Ishikawa (cell line): ENCODE results near the gene PDIA5.
A peak's percentile ranks its signal among the peaks of the same experiment; 100 is the strongest.

Experiments used
- CEBPB ChIP-seq: IDR thresholded peaks from 2 replicates; pipeline ENCODE4 v1.6.1; 2012
- CREB1 ChIP-seq: IDR thresholded peaks from 2 replicates; pipeline ENCODE4 v1.6.1; 2012; ENCODE audit warnings: low read depth
- EP300 ChIP-seq: IDR thresholded peaks from 2 replicates; pipeline ENCODE4 v1.6.1; 2012; ENCODE audit warnings: borderline replicate concordance
- TAF1 ChIP-seq: IDR thresholded peaks from 2 replicates; pipeline ENCODE4 v1.6.1; 2012; ENCODE audit warnings: low read depth, mild to moderate bottlenecking
- YY1 ChIP-seq: IDR thresholded peaks from 2 replicates; pipeline ENCODE4 v1.6.1; 2012; ENCODE audit warnings: low read depth
- TF ChIP-seq, protein P1 (sequence below): IDR thresholded peaks from 2 replicates; pipeline ENCODE4 v1.6.1; 2012; ENCODE audit warnings: low read depth, mild to moderate bottlenecking

- TF ChIP-seq CREB1 (no peak), CEBPB (no peak), EP300 (no peak), TAF1 (peak; percentile 56; the same call in 1 of the 2 replicates), YY1 (peak; percentile 58)
- TF ChIP-seq, protein P1, sequence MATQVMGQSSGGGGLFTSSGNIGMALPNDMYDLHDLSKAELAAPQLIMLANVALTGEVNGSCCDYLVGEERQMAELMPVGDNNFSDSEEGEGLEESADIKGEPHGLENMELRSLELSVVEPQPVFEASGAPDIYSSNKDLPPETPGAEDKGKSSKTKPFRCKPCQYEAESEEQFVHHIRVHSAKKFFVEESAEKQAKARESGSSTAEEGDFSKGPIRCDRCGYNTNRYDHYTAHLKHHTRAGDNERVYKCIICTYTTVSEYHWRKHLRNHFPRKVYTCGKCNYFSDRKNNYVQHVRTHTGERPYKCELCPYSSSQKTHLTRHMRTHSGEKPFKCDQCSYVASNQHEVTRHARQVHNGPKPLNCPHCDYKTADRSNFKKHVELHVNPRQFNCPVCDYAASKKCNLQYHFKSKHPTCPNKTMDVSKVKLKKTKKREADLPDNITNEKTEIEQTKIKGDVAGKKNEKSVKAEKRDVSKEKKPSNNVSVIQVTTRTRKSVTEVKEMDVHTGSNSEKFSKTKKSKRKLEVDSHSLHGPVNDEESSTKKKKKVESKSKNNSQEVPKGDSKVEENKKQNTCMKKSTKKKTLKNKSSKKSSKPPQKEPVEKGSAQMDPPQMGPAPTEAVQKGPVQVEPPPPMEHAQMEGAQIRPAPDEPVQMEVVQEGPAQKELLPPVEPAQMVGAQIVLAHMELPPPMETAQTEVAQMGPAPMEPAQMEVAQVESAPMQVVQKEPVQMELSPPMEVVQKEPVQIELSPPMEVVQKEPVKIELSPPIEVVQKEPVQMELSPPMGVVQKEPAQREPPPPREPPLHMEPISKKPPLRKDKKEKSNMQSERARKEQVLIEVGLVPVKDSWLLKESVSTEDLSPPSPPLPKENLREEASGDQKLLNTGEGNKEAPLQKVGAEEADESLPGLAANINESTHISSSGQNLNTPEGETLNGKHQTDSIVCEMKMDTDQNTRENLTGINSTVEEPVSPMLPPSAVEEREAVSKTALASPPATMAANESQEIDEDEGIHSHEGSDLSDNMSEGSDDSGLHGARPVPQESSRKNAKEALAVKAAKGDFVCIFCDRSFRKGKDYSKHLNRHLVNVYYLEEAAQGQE: no peak
These were observed at the start of gene PDIA5 for GRCh38 chr3:123066896-123067688.
